Endothelial cell of umbilical vein (primary cell): ENCODE data around the gene SNURF. TPM values are rescaled to one million over a fixed set of nuclear protein-coding genes. Genes with fewer than 3 reads are reported as not detected.
"Not testable (repeated sequence)": the region's sequence is repeated elsewhere in the genome, so short reads cannot be mapped to it uniquely, and the experiment has no call there.

ENCODE experiments used
- BruUV-seq: library from RNA; stranded (reverse); fragments of 400-500 nt; replicated peaks from 2 replicates; lab custom pipeline; 2021; lab: Mats Ljungman, UMichigan
- CTCF ChIA-PET: fragments of 300-600, 350-600 bp; sonication (Branson Sonifier 250); formaldehyde crosslinking; loops from one replicate; lab custom pipeline; 2021; ENCODE audit warnings: antibody characterized with exemption, inconsistent platforms; lab: Charles Lee
- POLR2A ChIA-PET: fragments of 300-600, 350-600 bp; sonication (Branson Sonifier 250); formaldehyde crosslinking; loops from one replicate; lab custom pipeline; 2021; ENCODE audit warnings: antibody characterized with exemption, inconsistent platforms; lab: Charles Lee
- DNase-seq: peaks from one replicate; pipeline ENCODE4 v3.0.0-alpha.2; 2011; ENCODE audit warnings: low read depth, low spot score
- FAIRE-seq: peaks from 2 replicates; lab custom pipeline; 2011; peaks lifted over from hg19 to GRCh38; lab: Jason Lieb, UNC
- H2AFZ ChIP-seq: 2 replicates; pipeline ENCODE4 v1.6.0; 2012; ENCODE audit warnings: low read depth, low read length, control low read depth, inconsistent platforms
- H3K27ac ChIP-seq: 2 replicates; pipeline ENCODE4 v1.5.1; 2011; ENCODE audit warnings: low read depth, mild to moderate bottlenecking, control low read depth, low read length, moderate library complexity; ENCODE audit not compliant: insufficient read depth
- H3K27me3 ChIP-seq, 2 experiments: 2 replicates each; pipeline versions ENCODE4 v1.6.0 to v1.6.1; 2011; ENCODE audit warnings: low read length in 2 of 2, mixed read lengths in 1 of 2; ENCODE audit not compliant: control insufficient read depth in 2 of 2, insufficient read depth in 2 of 2
- H3K36me3 ChIP-seq, 2 experiments: 2 replicates in 1 of 2; 3 replicates in 1 of 2; pipeline ENCODE4 v1.5.1; 2011; ENCODE audit warnings: low read length in 2 of 2, mild to moderate bottlenecking in 1 of 2, moderate library complexity in 1 of 2; ENCODE audit not compliant: control insufficient read depth in 2 of 2, insufficient read depth in 2 of 2; ENCODE audit errors: extremely low read depth in 1 of 2
- H3K4me1 ChIP-seq: 3 replicates; pipeline ENCODE4 v1.5.1; 2011; ENCODE audit warnings: mild to moderate bottlenecking, low read length; ENCODE audit not compliant: control insufficient read depth, insufficient read depth; ENCODE audit errors: extremely low read depth
- H3K4me2 ChIP-seq: 2 replicates; pipeline ENCODE4 v1.6.1; 2011; ENCODE audit warnings: low read length, control low read depth, mixed read lengths; ENCODE audit not compliant: insufficient read depth
- H3K4me3 ChIP-seq, 3 experiments: fragments of 200-600 bp in 1 of 3; sonication (generic), shearing (Covaris generic) in 1 of 3; replicated peaks in 1 of 3; 2 replicates each; pipeline ENCODE4 v1.5.1; 2011 to 2016; ENCODE audit warnings: control low read depth in 3 of 3, low read length in 3 of 3, mild to moderate bottlenecking in 2 of 3, inconsistent platforms in 1 of 3, low read depth in 1 of 3, moderate library complexity in 1 of 3; ENCODE audit not compliant: insufficient read depth in 1 of 3
- H3K79me2 ChIP-seq: 2 replicates; pipeline ENCODE4 v1.6.0; 2012; ENCODE audit warnings: low read length, inconsistent platforms; ENCODE audit not compliant: control insufficient read depth, insufficient read depth
- H3K9ac ChIP-seq: replicated peaks from 2 replicates; pipeline ENCODE3; 2011; ENCODE audit warnings: low read length, control low read depth; ENCODE audit not compliant: insufficient read depth; ENCODE audit errors: extremely low read depth
- H3K9me1 ChIP-seq: replicated peaks from 3 replicates; pipeline ENCODE4 v1.6.0; 2011; ENCODE audit warnings: mild to moderate bottlenecking, low read length; ENCODE audit not compliant: control insufficient read depth, insufficient read depth; ENCODE audit errors: extremely low read depth
- H3K9me3 ChIP-seq: replicated peaks from 2 replicates; pipeline ENCODE4 v1.5.1; 2012; ENCODE audit warnings: low read length, inconsistent platforms; ENCODE audit not compliant: control insufficient read depth, insufficient read depth
- H4K20me1 ChIP-seq: replicated peaks from 2 replicates; pipeline ENCODE3; 2011; ENCODE audit warnings: mild to moderate bottlenecking, low read length; ENCODE audit not compliant: control insufficient read depth, insufficient read depth; ENCODE audit errors: extremely low read depth
- CTCF ChIP-seq, 2 donors: IDR thresholded peaks; 1 replicate in 1 of 2; 2 replicates in 1 of 2; pipeline ENCODE4 v1.5.1; 2011; ENCODE audit warnings: low read length in 2 of 2, mild to moderate bottlenecking in 2 of 2, moderate library complexity in 2 of 2, control low read depth in 1 of 2, inconsistent platforms in 1 of 2, low read depth in 1 of 2; ENCODE audit not compliant: insufficient read depth in 1 of 2; ENCODE audit errors: extremely low read depth in 1 of 2
- EZH2 ChIP-seq: IDR thresholded peaks from 2 replicates; pipeline ENCODE4 v1.6.1; 2012; ENCODE audit warnings: borderline replicate concordance, low read depth, mild to moderate bottlenecking, moderate library complexity, low read length, inconsistent platforms; ENCODE audit not compliant: severe bottlenecking
- FOS ChIP-seq: IDR thresholded peaks from 2 replicates; pipeline ENCODE4 v1.6.1; 2011; ENCODE audit warnings: mild to moderate bottlenecking, low read length, moderate library complexity, borderline replicate concordance; ENCODE audit not compliant: insufficient read depth
- GATA2 ChIP-seq: IDR thresholded peaks from 2 replicates; pipeline ENCODE4 v1.7.0; 2011; ENCODE audit warnings: low read depth, mild to moderate bottlenecking, moderate library complexity, mixed read lengths, low read length; ENCODE audit not compliant: insufficient read length, insufficient read depth
- JUN ChIP-seq: IDR thresholded peaks from 2 replicates; pipeline ENCODE4 v1.6.1; 2011; ENCODE audit warnings: borderline replicate concordance, low read depth; ENCODE audit not compliant: insufficient read length, insufficient read depth
- MAX ChIP-seq: IDR thresholded peaks from 2 replicates; pipeline ENCODE4 v1.6.1; 2011; ENCODE audit not compliant: insufficient read depth, insufficient read length
- MYC ChIP-seq: IDR thresholded peaks from one replicate; pipeline ENCODE4 v1.6.1; 2011; ENCODE audit warnings: mild to moderate bottlenecking, low read depth, low read length
- POLR2A ChIP-seq: IDR thresholded peaks from 2 replicates; pipeline ENCODE4 v1.6.1; 2012; ENCODE audit warnings: low read depth, mild to moderate bottlenecking, control low read depth, low read length
- POLR2AphosphoS5 ChIP-seq: IDR thresholded peaks from 2 replicates; pipeline ENCODE4 v1.6.1; 2012; ENCODE audit warnings: low read depth, mild to moderate bottlenecking, control low read depth, low read length, moderate library complexity; ENCODE audit not compliant: insufficient read depth
- dilution Hi-C: fragments of 300-500 bp; cut with MboI; formaldehyde crosslinking; loops from one replicate; pipeline ENCODE4 v1.15.0; 2019; ENCODE audit warnings: low sequenced_read_pairs; ENCODE audit not compliant: extremely low pct_ligation_motif_present
- intact Hi-C: fragments of 100-400 bp; cut with micrococcal nuclease; formaldehyde crosslinking; loops from one replicate; pipeline ENCODE4 v1.10.0; 2022
- polyA plus RNA-seq, 4 experiments: library from polyadenylated mRNA; depleted of rRNA in 3 of 4; stranded (reverse) in 3 of 4; unstranded in 1 of 4; fragments of >200 nt; gene quantifications; 2 replicates each; pipeline versions ENCODE4 v1.2.1 to v1.2.3, GENCODE V29; 2011 to 2012; ENCODE audit warnings: missing spikeins in 1 of 4
- total RNA-seq: library from RNA; stranded (reverse); gene quantifications from 2 replicates; pipeline ENCODE4 v1.2.3, GENCODE V29; 2021

SNURF gene
- total and polyA plus RNA-seq, 2 donors (not counting 3 experiments of a cell fraction or from before 2014, with no cell fraction given) = 3.9 to 9.4 TPM

- H2AFZ ChIP-seq, H3K79me2 ChIP-seq, H3K9ac ChIP-seq, H3K4me2 ChIP-seq, H3K4me1 ChIP-seq, POLR2A ChIA-PET, FAIRE-seq, H3K9me1 ChIP-seq, intact Hi-C loops, H3K27ac ChIP-seq, H4K20me1 ChIP-seq, dilution Hi-C loops, CTCF ChIA-PET, DNase-seq, H3K27me3 ChIP-seq, H3K4me3 ChIP-seq, H3K9me3 ChIP-seq, H3K36me3 ChIP-seq, BruUV-seq: not testable (repeated sequence)
Observed at GRCh38 chr15:24938224-24938623, 16.6 kb upstream of the SNURF start.

- FAIRE-seq (no peak), DNase-seq (no peak)
- H3K27ac ChIP-seq = no peak overlapping the region
- H3K79me2 ChIP-seq = no peaks in the 10 kb centered on the region
- POLR2A ChIA-PET = no interaction called here
- dilution Hi-C loops (no loop called here), intact Hi-C loops (no loop called here)
- BruUV-seq = no TSS peak
- no peak overlapping the region for H3K4me3 ChIP-seq
- H3K4me1 ChIP-seq = no peaks in the 10 kb centered on the region
- H3K4me2 ChIP-seq = no peak overlapping the region
- H4K20me1 ChIP-seq = no peaks in the 10 kb centered on the region
- CTCF ChIA-PET = no interaction called here
- no peaks in the 10 kb centered on the region for H3K9me3 ChIP-seq
- no peaks in the 10 kb centered on the region for H3K9me1 ChIP-seq
- TF ChIP-seq FOS (no peak), GATA2 (no peak), EZH2 (no peak), POLR2AphosphoS5 (no peak), JUN (no peak), CTCF (IDR thresholded peaks at IDR 0.05; ENCODE audit: extremely low read depth in 1 of 2, insufficient read depth in 1 of 2, low read depth in 1 of 2, low read length in 2 of 2) (no peak), MAX (no peak), POLR2A (no peak), MYC (no peak)
- H2AFZ ChIP-seq = no peak overlapping the region
- no peak overlapping the region for H3K9ac ChIP-seq
- no peaks in the 10 kb centered on the region for H3K27me3 ChIP-seq
- no peaks in the 10 kb centered on the region for H3K36me3 ChIP-seq
Observed at GRCh38 chr15:24940236-24940635, 14.6 kb upstream of the SNURF start.
